WTC11 (cell line): Measurements from ENCODE around the gene MIA2.

Experiments
- CREB1 ChIP-seq: sonication (generic); formaldehyde crosslinking; IDR thresholded peaks from 2 replicates; pipeline ENCODE4 v1.8.0; 2023; ENCODE audit warnings: mild to moderate bottlenecking, missing genetic modification reagents
- CTCF ChIP-seq: fragments of 200-600 bp; IDR thresholded peaks from 2 replicates; pipeline ENCODE4 v1.8.0; 2022; ENCODE audit warnings: antibody characterized with exemption
- FOXP1 ChIP-seq: sonication (generic); formaldehyde crosslinking; IDR thresholded peaks from 2 replicates; pipeline ENCODE4 v1.8.0; 2022; ENCODE audit warnings: missing genetic modification reagents, mild to moderate bottlenecking, moderate library complexity, borderline replicate concordance
- NR1H2 ChIP-seq: sonication (generic); formaldehyde crosslinking; IDR thresholded peaks from 2 replicates; pipeline ENCODE4 v1.9.0; 2021; ENCODE audit warnings: mild to moderate bottlenecking, moderate library complexity, missing genetic modification reagents
- USF1 ChIP-seq: sonication (generic); formaldehyde crosslinking; IDR thresholded peaks from 2 replicates; pipeline ENCODE4 v1.8.0; 2022; ENCODE audit warnings: mild to moderate bottlenecking, missing genetic modification reagents
- TF ChIP-seq, protein P1 (sequence below): sonication (generic); formaldehyde crosslinking; IDR thresholded peaks from 2 replicates; pipeline ENCODE4 v1.8.0; 2022; ENCODE audit warnings: mild to moderate bottlenecking, missing genetic modification reagents

GRCh38 chr14:39185256-39186049, 48.3 kb upstream of the MIA2 start:
- TF ChIP-seq CTCF (no peak), CREB1 (CRISPR knock-in tag) (no peak), NR1H2 (CRISPR knock-in tag) (no peak), FOXP1 (CRISPR knock-in tag) (no peak), USF1 (no peak)
- TF ChIP-seq, protein P1, sequence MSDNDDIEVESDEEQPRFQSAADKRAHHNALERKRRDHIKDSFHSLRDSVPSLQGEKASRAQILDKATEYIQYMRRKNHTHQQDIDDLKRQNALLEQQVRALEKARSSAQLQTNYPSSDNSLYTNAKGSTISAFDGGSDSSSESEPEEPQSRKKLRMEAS (CRISPR knock-in tag): no peak
